ENCODE measurements around the gene ARG2.
"Not testable (repeated sequence)": the region's sequence is repeated elsewhere in the genome, so short reads cannot be mapped to it uniquely, and the experiment has no call there.

The ARG2 gene

GRCh38 chr14:67589204-67589770, 30.4 kb upstream of the ARG2 start:
- no peak for DNase-seq

- DNase-seq, result not testable (repeated sequence)
Measured at GRCh38 chr14:67593650-67594049, 26.1 kb upstream of the ARG2 start.

- no peak for DNase-seq
Measured at GRCh38 chr14:67595392-67595791, 24.3 kb upstream of the ARG2 start.

- peak; percentile 95 for DNase-seq
Measured at GRCh38 chr14:67599698-67600561, 19.8 kb upstream of the ARG2 start, which contains the start of gene PIGH. Gene PIGH, minus strand, starts transcription at chr14:67600268. Its CDS starts 65 bp downstream, at chr14:67600203.

- DNase-seq, result not testable (repeated sequence)
Measured at GRCh38 chr14:67600562-67600974, 19.2 kb upstream of the ARG2 start.

GRCh38 chr14:67602076-67602475, 17.6 kb upstream of the ARG2 start:
- no peak for DNase-seq

- no peak for DNase-seq
Measured at GRCh38 chr14:67602995-67603545, 16.6 kb upstream of the ARG2 start.

GRCh38 chr14:67607646-67608045, 12.1 kb upstream of the ARG2 start:
- DNase-seq, result no peak

- no peak for DNase-seq
Measured at GRCh38 chr14:67609642-67610310, 9.9 kb upstream of the ARG2 start.

- DNase-seq, result no peak
Measured at GRCh38 chr14:67610491-67610890, 9.2 kb upstream of the ARG2 start.

- peak; percentile 87 for DNase-seq
Measured at GRCh38 chr14:67618617-67619063, 1.1 kb upstream of the ARG2 start.

- no peak for DNase-seq
Measured at GRCh38 chr14:67620217-67620785, 581 bp downstream of the ARG2 start.

- no peak for DNase-seq
Measured at GRCh38 chr14:67622675-67623074, 3.0 kb downstream of the ARG2 start.

- DNase-seq, result no peak
Measured at GRCh38 chr14:67623114-67623513, 3.4 kb downstream of the ARG2 start.

- DNase-seq, result not testable (repeated sequence)
Measured at GRCh38 chr14:67626131-67626530, 6.4 kb downstream of the ARG2 start.

- DNase-seq, result no peak
Measured at GRCh38 chr14:67627519-67627918, 7.8 kb downstream of the ARG2 start.

GRCh38 chr14:67630186-67630585, 10.5 kb downstream of the ARG2 start:
- no peak for DNase-seq

- DNase-seq, result no peak
Measured at GRCh38 chr14:67630938-67631337, 11.2 kb downstream of the ARG2 start.

- DNase-seq, result no peak
Measured at GRCh38 chr14:67633451-67634147, 13.9 kb downstream of the ARG2 start.

GRCh38 chr14:67636361-67636919, 16.7 kb downstream of the ARG2 start:
- DNase-seq, result no peak

- no peak for DNase-seq
Measured at GRCh38 chr14:67638642-67639041, 18.9 kb downstream of the ARG2 start.

GRCh38 chr14:67641480-67641879, 21.8 kb downstream of the ARG2 start:
- no peak for DNase-seq

All from CD4-positive, alpha-beta T cell treated with Interleukin-10 for 1 hour (primary cell).